ENCODE measurements around the gene HMGCL. TPM values are rescaled to one million over a fixed set of nuclear protein-coding genes. Genes with fewer than 3 reads are reported as not detected.

Gene HMGCL
- total and polyA plus RNA-seq, 2 of the 13 experiments (the other 11 are each of a cell fraction or from before 2014, with no cell fraction given), result 21.3 to 41.4 TPM

- TF ChIP-seq HMGXB4 (CRISPR knock-in tag; IDR thresholded peaks at IDR 0.05; ENCODE audit: borderline replicate concordance in 1 of 2, low read depth in 1 of 2), result peak; percentile 54 to 61; a peak in 2 of 4 replicates
- 0 out of 2 replicates have a peak, but pooled peaks have one; percentile 46 for TF ChIP-seq ZFP90 (CRISPR knock-in tag; IDR thresholded peaks at IDR 0.05; ENCODE audit: borderline replicate concordance)
- no peak for TF ChIP-seq ZNF207 (IDR thresholded peaks at IDR 0.05; ENCODE audit: borderline replicate concordance)
- TF ChIP-seq NFKBIZ (CRISPR knock-in tag; IDR thresholded peaks at IDR 0.05), result 0 out of 2 replicates have a peak, but pooled peaks have one; percentile 24
- no peak for TF ChIP-seq SNAI1 (CRISPR knock-in tag; IDR thresholded peaks at IDR 0.05; ENCODE audit: borderline replicate concordance)
- TF ChIP-seq TAF1 (CRISPR knock-in tag; IDR thresholded peaks at IDR 0.05), result peak; percentile 61; the same call in 1 of the 2 replicates
- TF ChIP-seq FOXC1 (CRISPR knock-in tag; IDR thresholded peaks at IDR 0.05; ENCODE audit: borderline replicate concordance), result peak; percentile 43; the same call in 1 of the 2 replicates
- no peak for TF ChIP-seq SOX13 (IDR thresholded peaks at IDR 0.05)
- TF ChIP-seq SOX13 (CRISPR knock-in tag; conservative IDR thresholded peaks at IDR 0.05 in 1 of 2, IDR thresholded peaks at IDR 0.05 in 1 of 2), result peak in 1 of 2 experiments; percentile 30; a peak in 1 of 4 replicates
- TF ChIP-seq ZNF33A (CRISPR knock-in tag; IDR thresholded peaks at IDR 0.05; ENCODE audit: borderline replicate concordance), result no peak
- TF ChIP-seq JDP2 (CRISPR knock-in tag; IDR thresholded peaks at IDR 0.05; ENCODE audit: borderline replicate concordance), result no peak
- no peak for TF ChIP-seq NR2F2 (IDR thresholded peaks at IDR 0.05; ENCODE audit: borderline replicate concordance, low read depth)
- TF ChIP-seq RAD21 (CRISPR knock-in tag; IDR thresholded peaks at IDR 0.05), result no peak
- TF ChIP-seq, protein P1, sequence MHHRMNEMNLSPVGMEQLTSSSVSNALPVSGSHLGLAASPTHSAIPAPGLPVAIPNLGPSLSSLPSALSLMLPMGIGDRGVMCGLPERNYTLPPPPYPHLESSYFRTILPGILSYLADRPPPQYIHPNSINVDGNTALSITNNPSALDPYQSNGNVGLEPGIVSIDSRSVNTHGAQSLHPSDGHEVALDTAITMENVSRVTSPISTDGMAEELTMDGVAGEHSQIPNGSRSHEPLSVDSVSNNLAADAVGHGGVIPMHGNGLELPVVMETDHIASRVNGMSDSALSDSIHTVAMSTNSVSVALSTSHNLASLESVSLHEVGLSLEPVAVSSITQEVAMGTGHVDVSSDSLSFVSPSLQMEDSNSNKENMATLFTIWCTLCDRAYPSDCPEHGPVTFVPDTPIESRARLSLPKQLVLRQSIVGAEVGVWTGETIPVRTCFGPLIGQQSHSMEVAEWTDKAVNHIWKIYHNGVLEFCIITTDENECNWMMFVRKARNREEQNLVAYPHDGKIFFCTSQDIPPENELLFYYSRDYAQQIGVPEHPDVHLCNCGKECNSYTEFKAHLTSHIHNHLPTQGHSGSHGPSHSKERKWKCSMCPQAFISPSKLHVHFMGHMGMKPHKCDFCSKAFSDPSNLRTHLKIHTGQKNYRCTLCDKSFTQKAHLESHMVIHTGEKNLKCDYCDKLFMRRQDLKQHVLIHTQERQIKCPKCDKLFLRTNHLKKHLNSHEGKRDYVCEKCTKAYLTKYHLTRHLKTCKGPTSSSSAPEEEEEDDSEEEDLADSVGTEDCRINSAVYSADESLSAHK (CRISPR knock-in tag; IDR thresholded peaks at IDR 0.05; ENCODE audit: borderline replicate concordance), result no peak
- TF ChIP-seq, protein P2, sequence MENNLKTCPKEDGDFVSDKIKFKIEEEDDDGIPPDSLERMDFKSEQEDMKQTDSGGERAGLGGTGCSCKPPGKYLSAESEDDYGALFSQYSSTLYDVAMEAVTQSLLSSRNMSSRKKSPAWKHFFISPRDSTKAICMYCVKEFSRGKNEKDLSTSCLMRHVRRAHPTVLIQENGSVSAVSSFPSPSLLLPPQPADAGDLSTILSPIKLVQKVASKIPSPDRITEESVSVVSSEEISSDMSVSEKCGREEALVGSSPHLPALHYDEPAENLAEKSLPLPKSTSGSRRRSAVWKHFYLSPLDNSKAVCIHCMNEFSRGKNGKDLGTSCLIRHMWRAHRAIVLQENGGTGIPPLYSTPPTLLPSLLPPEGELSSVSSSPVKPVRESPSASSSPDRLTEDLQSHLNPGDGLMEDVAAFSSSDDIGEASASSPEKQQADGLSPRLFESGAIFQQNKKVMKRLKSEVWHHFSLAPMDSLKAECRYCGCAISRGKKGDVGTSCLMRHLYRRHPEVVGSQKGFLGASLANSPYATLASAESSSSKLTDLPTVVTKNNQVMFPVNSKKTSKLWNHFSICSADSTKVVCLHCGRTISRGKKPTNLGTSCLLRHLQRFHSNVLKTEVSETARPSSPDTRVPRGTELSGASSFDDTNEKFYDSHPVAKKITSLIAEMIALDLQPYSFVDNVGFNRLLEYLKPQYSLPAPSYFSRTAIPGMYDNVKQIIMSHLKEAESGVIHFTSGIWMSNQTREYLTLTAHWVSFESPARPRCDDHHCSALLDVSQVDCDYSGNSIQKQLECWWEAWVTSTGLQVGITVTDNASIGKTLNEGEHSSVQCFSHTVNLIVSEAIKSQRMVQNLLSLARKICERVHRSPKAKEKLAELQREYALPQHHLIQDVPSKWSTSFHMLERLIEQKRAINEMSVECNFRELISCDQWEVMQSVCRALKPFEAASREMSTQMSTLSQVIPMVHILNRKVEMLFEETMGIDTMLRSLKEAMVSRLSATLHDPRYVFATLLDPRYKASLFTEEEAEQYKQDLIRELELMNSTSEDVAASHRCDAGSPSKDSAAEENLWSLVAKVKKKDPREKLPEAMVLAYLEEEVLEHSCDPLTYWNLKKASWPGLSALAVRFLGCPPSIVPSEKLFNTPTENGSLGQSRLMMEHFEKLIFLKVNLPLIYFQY (CRISPR knock-in tag; IDR thresholded peaks at IDR 0.05; ENCODE audit: borderline replicate concordance), result no peak
These were observed 34.3 kb downstream of the HMGCL start, which contains the start of gene LYPLA2 (continued) for GRCh38 chr1:23790696-23791515.
